KMS-11 (cell line): ENCODE results near the gene OOSP2.

ENCODE experiments used
- H2AFZ ChIP-seq: fragments of 200-600 bp; sonication (generic); 2 replicates; pipeline ENCODE4 v1.6.1; 2016; ENCODE audit warnings: antibody characterized with exemption, mixed run types, low read depth
- H3K27ac ChIP-seq: fragments of 200-600 bp; sonication (generic); 2 replicates; pipeline ENCODE4 v1.6.1; 2016; ENCODE audit warnings: mild to moderate bottlenecking, mixed run types
- H3K27me3 ChIP-seq: fragments of 200-600 bp; sonication (generic); 2 replicates; pipeline ENCODE4 v1.6.1; 2017; ENCODE audit warnings: mild to moderate bottlenecking, low read depth, mixed run types, moderate library complexity; ENCODE audit not compliant: insufficient read depth
- H3K36me3 ChIP-seq: fragments of 200-600 bp; sonication (generic); 2 replicates; pipeline ENCODE4 v1.6.1; 2017; ENCODE audit warnings: mild to moderate bottlenecking, mixed run types; ENCODE audit not compliant: insufficient read depth
- H3K4me1 ChIP-seq: fragments of 200-600 bp; sonication (generic); 2 replicates; pipeline ENCODE4 v1.6.1; 2016; ENCODE audit warnings: mild to moderate bottlenecking, low read depth, mixed run types; ENCODE audit not compliant: poor library complexity, severe bottlenecking
- H3K4me2 ChIP-seq: fragments of 200-600 bp; sonication (generic); 2 replicates; pipeline ENCODE4 v1.7.0; 2016; ENCODE audit warnings: mild to moderate bottlenecking, mixed run types
- H3K4me3 ChIP-seq: fragments of 200-600 bp; sonication (generic); IDR thresholded peaks from 2 replicates; pipeline ENCODE4 v1.6.1; 2017; ENCODE audit warnings: low read depth, low read length, mixed read lengths; ENCODE audit not compliant: insufficient read depth
- H3K79me2 ChIP-seq: fragments of 200-600 bp; sonication (generic); 2 replicates; pipeline ENCODE4 v1.6.1; 2016; ENCODE audit warnings: low read depth, mixed run types; ENCODE audit not compliant: insufficient read depth
- H3K9ac ChIP-seq: fragments of 200-600 bp; sonication (generic); 2 replicates; pipeline ENCODE4 v1.6.1; 2016; ENCODE audit warnings: mild to moderate bottlenecking, mixed run types
- H4K20me1 ChIP-seq: fragments of 200-600 bp; sonication (generic); 2 replicates; pipeline ENCODE4 v1.6.1; 2016; ENCODE audit warnings: mild to moderate bottlenecking, mixed run types; ENCODE audit not compliant: insufficient read depth
- TF ChIP-seq, protein P1 (sequence below): fragments of 200-600 bp; sonication (generic); conservative IDR thresholded peaks from 2 replicates; pipeline ENCODE4 v1.6.1; 2017; ENCODE audit warnings: low read depth, mild to moderate bottlenecking, antibody characterized with exemption, low read length, moderate library complexity, mixed read lengths

The OOSP2 gene

DNA sequence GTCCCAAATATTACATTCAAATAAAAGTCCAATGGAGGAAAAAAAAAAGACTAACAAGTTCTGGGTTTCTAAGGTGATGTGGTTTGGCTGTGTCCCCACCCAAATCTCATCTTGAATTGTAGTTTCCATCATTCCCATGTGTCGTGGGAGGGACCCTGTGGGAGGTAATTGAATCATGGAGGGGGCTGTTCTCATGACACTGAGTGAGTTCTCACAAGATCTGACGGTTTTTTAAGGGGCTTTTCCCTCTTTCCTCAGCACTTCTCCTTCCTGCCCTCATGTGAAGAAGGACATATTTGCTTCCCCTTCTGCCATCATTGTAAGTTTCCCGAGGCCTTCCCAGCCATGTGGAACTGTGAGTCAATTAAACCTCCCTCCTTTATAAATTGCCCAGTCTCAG, 40.3 kb downstream of the OOSP2 start:
- Histone ChIP-seq H3K27ac (no peak overlapping the region), H2AFZ (no peak overlapping the region), H4K20me1 (no peaks in the 10 kb centered on the region), H3K79me2 (no peaks in the 10 kb centered on the region), H3K4me2 (no peak overlapping the region), H3K9ac (no peak overlapping the region), H3K36me3 (no peaks in the 10 kb centered on the region), H3K4me3 (no peak overlapping the region), H3K27me3 (no peaks in the 10 kb centered on the region), H3K4me1 (no peaks in the 10 kb centered on the region)
- TF ChIP-seq, protein P1, sequence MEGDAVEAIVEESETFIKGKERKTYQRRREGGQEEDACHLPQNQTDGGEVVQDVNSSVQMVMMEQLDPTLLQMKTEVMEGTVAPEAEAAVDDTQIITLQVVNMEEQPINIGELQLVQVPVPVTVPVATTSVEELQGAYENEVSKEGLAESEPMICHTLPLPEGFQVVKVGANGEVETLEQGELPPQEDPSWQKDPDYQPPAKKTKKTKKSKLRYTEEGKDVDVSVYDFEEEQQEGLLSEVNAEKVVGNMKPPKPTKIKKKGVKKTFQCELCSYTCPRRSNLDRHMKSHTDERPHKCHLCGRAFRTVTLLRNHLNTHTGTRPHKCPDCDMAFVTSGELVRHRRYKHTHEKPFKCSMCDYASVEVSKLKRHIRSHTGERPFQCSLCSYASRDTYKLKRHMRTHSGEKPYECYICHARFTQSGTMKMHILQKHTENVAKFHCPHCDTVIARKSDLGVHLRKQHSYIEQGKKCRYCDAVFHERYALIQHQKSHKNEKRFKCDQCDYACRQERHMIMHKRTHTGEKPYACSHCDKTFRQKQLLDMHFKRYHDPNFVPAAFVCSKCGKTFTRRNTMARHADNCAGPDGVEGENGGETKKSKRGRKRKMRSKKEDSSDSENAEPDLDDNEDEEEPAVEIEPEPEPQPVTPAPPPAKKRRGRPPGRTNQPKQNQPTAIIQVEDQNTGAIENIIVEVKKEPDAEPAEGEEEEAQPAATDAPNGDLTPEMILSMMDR: no peak

DNA sequence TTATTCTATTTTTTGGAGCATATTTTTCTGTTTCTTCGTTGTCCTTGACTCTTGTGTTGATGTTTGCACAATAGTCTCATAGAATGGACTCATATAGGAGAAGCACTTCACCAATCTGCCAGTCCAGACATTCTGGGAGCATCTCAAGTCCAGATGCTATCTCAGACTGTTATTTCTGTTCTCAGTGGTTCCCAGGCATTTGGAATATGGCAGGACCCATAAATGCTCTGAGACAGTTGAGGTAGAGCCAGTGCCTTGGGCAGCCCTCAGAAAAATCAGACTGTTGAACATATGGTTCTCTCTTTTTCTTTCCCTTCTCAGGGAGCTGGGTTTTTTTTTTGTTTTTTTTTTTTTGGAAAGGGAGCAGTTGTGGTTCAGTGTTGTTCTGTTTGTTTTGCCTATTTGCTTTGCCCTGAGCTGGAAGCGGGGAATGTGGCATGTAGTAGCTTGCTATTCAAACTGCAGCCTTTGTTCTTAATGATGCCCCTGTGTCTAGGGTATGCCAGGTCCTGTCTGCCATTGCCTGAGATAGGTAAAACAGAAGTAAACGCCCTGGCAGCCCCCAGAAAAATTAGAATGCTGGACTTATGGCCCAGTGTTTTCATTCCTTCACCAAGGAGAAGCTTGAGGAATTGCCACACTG, 44.5 kb downstream of the OOSP2 start:
- H3K36me3 ChIP-seq: no peaks in the 10 kb centered on the region
- H3K4me3 ChIP-seq: no peak overlapping the region
- no peaks in the 10 kb centered on the region for H3K27me3 ChIP-seq
- no peaks in the 10 kb centered on the region for H3K79me2 ChIP-seq
- no peak overlapping the region for H2AFZ ChIP-seq
- TF ChIP-seq, protein P1: no peak
- H4K20me1 ChIP-seq: no peaks in the 10 kb centered on the region
- H3K27ac ChIP-seq: no peak overlapping the region
- no peaks in the 10 kb centered on the region for H3K4me1 ChIP-seq
- no peak overlapping the region for H3K4me2 ChIP-seq
- H3K9ac ChIP-seq: no peak overlapping the region

DNA sequence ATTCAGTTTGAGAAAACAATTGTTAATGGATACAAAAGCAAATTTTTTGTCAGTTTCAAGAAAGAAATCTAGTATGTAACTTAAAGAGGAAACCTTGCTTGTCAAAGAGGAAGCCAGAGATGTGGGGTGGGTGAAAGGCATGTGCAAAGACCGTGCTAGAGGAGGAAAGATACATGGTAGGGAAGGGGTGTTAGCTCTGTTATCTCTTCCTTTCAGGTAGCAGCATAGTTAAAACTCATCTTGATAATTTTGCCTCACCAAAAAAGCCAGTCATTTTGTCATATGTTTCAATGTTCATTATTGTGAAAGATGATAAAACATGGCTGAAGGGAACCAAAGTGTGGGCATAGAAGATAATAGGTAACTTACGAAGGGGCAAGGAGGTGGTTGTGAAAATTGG, 45.7 kb downstream of the OOSP2 start:
- no peak overlapping the region for H3K4me2 ChIP-seq
- TF ChIP-seq, protein P1: no peak
- no peak overlapping the region for H2AFZ ChIP-seq

DNA sequence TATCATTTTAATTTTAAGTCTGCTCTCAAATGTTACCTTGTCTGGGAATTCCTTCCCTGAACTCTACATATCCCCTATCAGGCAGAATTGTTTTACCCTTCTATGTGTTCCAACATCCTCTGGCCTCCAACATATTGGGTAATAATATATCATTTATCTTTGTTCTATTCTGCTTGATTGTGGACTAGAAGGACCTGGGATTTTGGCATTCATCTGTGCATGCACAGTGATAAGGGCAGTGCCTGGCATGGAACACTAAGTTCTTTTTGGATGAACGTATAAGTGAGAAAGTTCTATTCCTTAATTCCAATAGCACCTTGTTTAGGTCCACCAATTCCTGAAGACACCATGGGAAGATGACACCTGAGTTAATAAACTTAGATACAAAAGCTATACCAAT, 47.0 kb downstream of the OOSP2 start:
- Histone ChIP-seq H3K79me2 (no peaks in the 10 kb centered on the region), H3K36me3 (no peaks in the 10 kb centered on the region), H3K27me3 (no peaks in the 10 kb centered on the region), H3K4me1 (no peaks in the 10 kb centered on the region), H4K20me1 (no peaks in the 10 kb centered on the region), H3K9ac (no peak overlapping the region), H2AFZ (no peak overlapping the region), H3K27ac (no peak overlapping the region), H3K4me3 (no peak overlapping the region), H3K4me2 (no peak overlapping the region)
- TF ChIP-seq, protein P1: no peak

More for the DNA sequence above, 45.7 kb downstream of the OOSP2 start:
- Histone ChIP-seq H4K20me1 (no peaks in the 10 kb centered on the region), H3K9ac (no peak overlapping the region), H3K79me2 (no peaks in the 10 kb centered on the region), H3K27ac (no peak overlapping the region), H3K27me3 (no peaks in the 10 kb centered on the region), H3K4me3 (no peak overlapping the region), H3K36me3 (no peaks in the 10 kb centered on the region), H3K4me1 (no peaks in the 10 kb centered on the region)
